Progenitor cell of endocrine pancreas (in vitro differentiated cells): ENCODE results near the gene CA10. TPM values are rescaled to one million over a fixed set of nuclear protein-coding genes. Genes with fewer than 3 reads are reported as not detected.

Source experiments
- DNase-seq: peaks from one replicate; pipeline ENCODE4 v3.0.0; 2021; ENCODE audit warnings: low spot score; ENCODE audit not compliant: unreplicated experiment
- H3K27ac Mint-ChIP-seq: 2 replicates; pipeline ENCODE4 v1.8.0; 2021; ENCODE audit warnings: mild to moderate bottlenecking, moderate library complexity, mixed read lengths
- H3K27me3 Mint-ChIP-seq: 2 replicates; pipeline ENCODE4 v1.8.0; 2021; ENCODE audit warnings: mixed read lengths
- H3K36me3 Mint-ChIP-seq: 2 replicates; pipeline ENCODE4 v1.8.0; 2022; ENCODE audit warnings: mixed read lengths; ENCODE audit not compliant: insufficient read depth
- H3K4me1 Mint-ChIP-seq: 2 replicates; pipeline ENCODE4 v1.8.0; 2021; ENCODE audit warnings: low read depth, mixed read lengths
- H3K4me3 Mint-ChIP-seq: 2 replicates; pipeline ENCODE4 v1.8.0; 2021; ENCODE audit warnings: low read depth, mild to moderate bottlenecking, moderate library complexity, mixed read lengths
- H3K9me3 Mint-ChIP-seq: 2 replicates; pipeline ENCODE4 v1.8.0; 2021; ENCODE audit warnings: low read depth, mixed read lengths
- CTCF ChIP-seq: fragments of 200-600 bp; sonication (generic); IDR thresholded peaks from one replicate; pipeline ENCODE4 v1.5.0; 2021; ENCODE audit warnings: antibody characterized with exemption, mild to moderate bottlenecking; ENCODE audit not compliant: unreplicated experiment
- total RNA-seq: library from RNA; stranded (reverse); gene quantifications from 2 replicates; pipeline ENCODE4 v1.2.1, GENCODE V29; 2021

The CA10 gene
- total RNA-seq, 1 donor from 2014 or later = 0.53 TPM

- Mint-ChIP-seq H3K9me3 (no peaks in the 10 kb centered on the region), H3K27ac (no peak overlapping the region), H3K4me1 (peaks cover 19% of the 10 kb centered on the region), H3K36me3 (no peaks in the 10 kb centered on the region), H3K27me3 (no peaks in the 10 kb centered on the region), H3K4me3 (no peak overlapping the region)
- TF ChIP-seq CTCF = no peak
- DNase-seq = no peak
Observed at GRCh38 chr17:51999654-52000053, 158.9 kb downstream of the CA10 start.

DNA sequence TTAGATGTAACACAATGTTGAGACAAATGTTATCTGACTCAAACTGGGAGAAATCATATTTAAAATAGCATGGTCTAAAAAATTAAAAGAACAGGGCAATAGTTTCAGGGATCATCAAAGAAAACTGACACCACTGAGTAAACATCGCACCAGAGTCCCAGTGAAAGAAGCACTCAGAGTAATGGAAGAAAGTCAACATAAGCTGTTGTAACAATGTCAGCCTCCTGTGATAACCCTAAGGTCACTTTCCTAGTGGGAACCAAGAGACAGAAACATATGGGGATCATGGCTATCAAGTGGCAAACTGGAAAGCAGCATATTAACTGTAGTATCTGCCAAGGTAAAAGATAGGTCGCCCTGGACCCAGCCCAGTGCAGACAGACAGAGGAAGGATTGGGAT lies 160.8 kb downstream of the CA10 start:
- Mint-ChIP-seq H3K27me3 (no peaks in the 10 kb centered on the region), H3K27ac (peak overlapping the region; percentile 71), H3K4me3 (peak overlapping the region; percentile 4), H3K4me1 (peaks cover 16% of the 10 kb centered on the region), H3K36me3 (no peaks in the 10 kb centered on the region), H3K9me3 (no peaks in the 10 kb centered on the region)
- DNase-seq = no peak
- TF ChIP-seq CTCF = no peak

DNA sequence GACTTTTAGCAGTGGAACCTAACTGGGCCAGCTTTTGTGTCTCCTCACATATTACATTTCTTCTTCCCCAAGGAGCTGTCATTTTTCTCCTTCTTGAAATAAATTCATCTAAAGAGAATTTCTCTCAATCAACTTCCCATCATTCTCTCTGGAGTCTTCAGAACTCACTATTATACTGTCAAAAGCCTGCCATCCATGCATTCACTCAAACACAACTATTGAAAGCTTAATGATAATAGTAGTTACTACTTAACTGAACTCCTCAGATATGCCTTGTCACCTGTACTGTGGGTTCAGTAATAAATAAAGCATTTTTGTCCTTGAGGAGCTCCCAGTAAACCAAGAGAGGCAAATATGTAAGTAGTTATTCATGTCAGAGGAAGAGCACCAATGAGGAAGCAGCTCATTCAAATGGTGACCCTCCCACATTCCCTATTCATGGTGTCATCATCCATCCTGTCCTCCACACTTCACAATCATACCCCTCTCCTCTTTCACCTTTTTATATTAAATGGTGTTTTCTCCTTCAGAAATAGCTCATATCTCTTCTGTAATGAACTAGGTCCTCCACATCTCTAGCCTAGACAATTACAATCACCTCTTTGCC lies 162.6 kb downstream of the CA10 start:
- Mint-ChIP-seq H3K9me3 (no peaks in the 10 kb centered on the region), H3K4me3 (no peak overlapping the region), H3K4me1 (peaks cover 16% of the 10 kb centered on the region), H3K27me3 (no peaks in the 10 kb centered on the region), H3K36me3 (no peaks in the 10 kb centered on the region), H3K27ac (no peak overlapping the region)
- no peak for TF ChIP-seq CTCF
- no peak for DNase-seq

GRCh38 chr17:51992864-51993416 lies 165.6 kb downstream of the CA10 start:
- H3K27me3 Mint-ChIP-seq = no peaks in the 10 kb centered on the region
- no peak for TF ChIP-seq CTCF
- H3K9me3 Mint-ChIP-seq = no peaks in the 10 kb centered on the region

GRCh38 chr17:51971121-51971520 lies 187.4 kb downstream of the CA10 start:
- H3K9me3 Mint-ChIP-seq = peaks cover 9% of the 10 kb centered on the region
- H3K27me3 Mint-ChIP-seq = no peaks in the 10 kb centered on the region
- H3K4me3 Mint-ChIP-seq = no peak overlapping the region
- no peak for DNase-seq
- H3K4me1 Mint-ChIP-seq = no peaks in the 10 kb centered on the region
- no peak for TF ChIP-seq CTCF
- H3K36me3 Mint-ChIP-seq = no peaks in the 10 kb centered on the region
- no peak overlapping the region for H3K27ac Mint-ChIP-seq

More at GRCh38 chr17:51992864-51993416, 165.6 kb downstream of the CA10 start:
- peaks cover 8% of the 10 kb centered on the region for H3K4me1 Mint-ChIP-seq
- H3K27ac Mint-ChIP-seq = no peak overlapping the region
- no peak for DNase-seq
- no peak overlapping the region for H3K4me3 Mint-ChIP-seq
- H3K36me3 Mint-ChIP-seq = no peaks in the 10 kb centered on the region
